ENCODE data around the gene GPR37L1.

The GPR37L1 gene

GRCh38 chr1:202122639-202123335 is at the start of gene GPR37L1:
TSS of gene GPR37L1 (plus strand) at chr1:202122917. CDS start at chr1:202122964, 47 bp downstream.
- DNase-seq, result no peak

DNA sequence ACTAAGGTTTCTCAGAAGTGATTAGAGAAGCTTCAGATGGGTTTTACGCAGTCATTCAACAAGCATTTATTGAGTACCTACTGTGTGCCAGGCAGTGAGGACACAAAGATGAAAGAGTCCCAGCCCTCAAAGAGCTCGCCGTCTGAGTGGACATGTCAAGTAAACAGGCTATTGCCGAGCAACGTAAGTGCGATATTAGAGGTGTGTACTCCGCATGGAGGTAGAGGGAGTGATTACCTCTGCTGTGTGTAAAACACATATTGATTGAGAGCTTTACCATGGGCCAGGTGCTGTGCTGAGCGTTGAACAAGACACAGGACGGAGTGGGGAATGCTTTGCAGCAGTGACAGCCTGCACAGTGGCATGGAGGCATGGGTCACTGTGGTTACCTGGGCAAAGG is 49.5 kb upstream of the GPR37L1 start:
- no peak for DNase-seq

- DNase-seq, result no peak
Measured at GRCh38 chr1:202074985-202075384, 47.7 kb upstream of the GPR37L1 start.

DNA sequence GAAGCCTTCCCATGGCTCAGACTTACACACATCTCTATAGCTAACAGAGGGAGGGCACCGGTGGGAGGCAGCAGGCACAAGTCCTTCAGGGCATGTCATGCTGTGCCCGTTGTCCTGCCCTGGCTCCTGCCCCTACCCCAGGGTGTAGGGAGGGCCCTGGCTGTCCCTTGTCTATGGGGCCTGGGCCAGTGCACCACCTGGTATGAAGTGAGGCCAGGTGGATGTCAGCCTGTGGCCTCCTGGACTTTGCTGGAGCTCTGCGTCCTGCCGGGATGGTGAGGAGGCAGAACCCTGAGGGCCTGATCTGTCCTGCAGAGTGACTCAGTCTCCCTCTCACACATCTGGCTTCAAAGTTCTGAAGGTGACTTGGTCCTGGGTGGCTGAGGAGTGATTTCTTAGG is 47.3 kb upstream of the GPR37L1 start:
- DNase-seq, result no peak

- DNase-seq, result no peak
Measured at GRCh38 chr1:202076050-202076511, 46.6 kb upstream of the GPR37L1 start.

DNA sequence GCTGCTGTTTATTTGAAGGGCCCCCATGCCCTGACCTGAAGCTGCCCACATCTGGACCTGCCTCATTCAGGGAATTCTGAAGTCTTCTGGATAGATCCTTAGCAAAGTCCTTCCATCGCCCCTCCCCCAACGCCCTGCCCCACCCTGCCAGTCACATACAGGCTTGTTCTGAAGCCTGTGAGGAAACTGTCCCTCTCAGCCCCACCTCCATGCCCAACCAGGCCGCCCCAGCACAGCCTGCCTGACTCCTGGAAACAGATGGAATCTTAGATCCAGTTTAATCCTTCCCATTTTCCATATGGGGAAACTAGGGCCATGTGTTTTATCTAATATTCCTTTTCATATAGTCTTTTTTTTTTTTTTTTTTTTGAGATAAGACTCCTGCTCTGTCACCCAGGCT is 44.5 kb upstream of the GPR37L1 start:
- no peak for DNase-seq

DNA sequence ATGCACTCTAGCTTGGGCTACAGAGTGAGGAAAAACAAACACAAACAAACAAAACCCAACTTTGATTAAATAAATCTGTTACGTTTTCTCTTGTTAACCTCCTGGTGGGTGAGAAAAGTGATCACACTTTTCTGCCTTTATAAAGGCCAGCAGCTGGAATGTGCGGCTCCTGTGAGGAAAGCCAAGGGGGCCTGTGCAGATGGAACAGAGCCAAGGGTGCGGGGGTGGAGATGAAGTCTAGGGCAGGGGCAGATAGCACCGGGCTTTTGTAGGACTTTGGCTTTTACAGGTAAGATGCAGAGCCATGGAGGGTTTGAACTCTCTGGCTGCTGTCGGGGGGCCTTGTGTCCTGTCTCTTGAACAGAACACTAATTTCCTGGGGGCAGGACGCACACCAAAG is 40.7 kb upstream of the GPR37L1 start:
- DNase-seq, result no peak

GRCh38 chr1:202084791-202085681 is 37.7 kb upstream of the GPR37L1 start:
- DNase-seq, result no peak

DNA sequence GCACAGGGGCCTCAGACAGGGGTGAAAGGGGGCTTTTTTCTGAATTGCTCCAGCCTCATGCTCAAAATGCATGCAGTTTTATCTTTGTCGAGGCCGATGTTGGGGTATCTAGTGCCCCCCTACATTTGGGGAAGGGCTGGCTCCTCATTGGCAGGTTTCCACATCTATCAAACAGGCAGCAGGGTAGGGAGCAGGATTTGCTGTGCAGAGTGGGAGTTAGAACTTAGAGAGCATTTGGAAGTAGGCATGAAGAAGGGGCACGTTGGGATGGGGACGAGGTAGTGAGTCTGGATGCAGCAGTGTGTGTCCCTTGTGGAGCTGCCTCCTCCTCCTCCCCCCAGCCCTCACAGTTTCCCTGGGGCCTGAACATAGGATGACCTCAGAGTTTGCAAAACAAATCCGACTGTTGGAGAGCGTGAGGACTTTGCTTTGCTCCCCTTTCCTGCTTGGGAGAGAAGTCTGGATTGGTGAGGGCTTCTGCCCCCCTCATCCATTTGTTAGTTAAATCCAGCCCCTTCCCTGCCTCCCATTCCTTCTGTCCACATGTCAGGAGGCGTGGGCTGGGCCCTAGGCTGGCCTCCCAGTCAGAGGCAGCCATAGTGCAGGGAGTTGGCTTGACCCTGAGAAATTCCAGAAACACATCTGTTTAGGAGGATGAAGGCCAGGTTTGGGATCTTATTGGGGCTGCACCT is 36.9 kb upstream of the GPR37L1 start:
- DNase-seq, result no peak

DNA sequence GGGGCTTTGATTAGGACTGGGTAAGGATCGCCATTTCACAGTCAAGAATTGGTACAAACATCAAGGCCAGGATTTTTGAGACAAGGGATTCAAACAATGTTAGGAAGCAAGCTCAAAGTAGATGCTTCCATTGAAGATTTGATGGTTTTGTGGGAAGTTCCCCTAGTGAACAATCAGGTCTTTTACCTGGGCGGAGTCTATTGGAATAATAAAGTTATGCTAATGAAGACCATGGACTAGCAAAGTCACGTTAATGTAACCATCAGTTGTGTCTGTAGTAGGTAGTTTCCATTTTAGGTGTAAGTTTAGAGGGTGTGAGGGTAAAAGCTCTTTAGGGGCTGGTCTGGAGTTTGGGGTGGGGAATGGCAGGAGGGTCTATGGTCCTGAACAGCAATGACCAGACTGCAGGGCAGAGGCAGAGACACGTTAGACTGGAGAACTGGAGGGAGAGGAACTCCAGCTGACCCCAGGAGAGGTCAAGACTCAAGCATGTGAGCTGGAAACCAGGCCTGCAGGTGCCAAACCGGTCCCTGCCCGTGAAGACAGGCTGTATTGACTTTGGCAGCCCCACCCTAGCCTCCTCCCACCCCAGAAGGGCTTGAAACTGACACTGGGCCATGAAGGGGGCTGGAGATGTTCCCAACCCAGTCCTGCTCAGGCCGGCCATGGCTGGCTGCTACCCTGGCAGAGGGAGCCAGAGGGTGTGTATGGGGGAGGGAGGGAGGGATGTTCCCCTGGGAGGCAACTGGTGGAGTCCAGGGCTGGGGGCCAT is 36.0 kb upstream of the GPR37L1 start:
- no peak for DNase-seq

DNA sequence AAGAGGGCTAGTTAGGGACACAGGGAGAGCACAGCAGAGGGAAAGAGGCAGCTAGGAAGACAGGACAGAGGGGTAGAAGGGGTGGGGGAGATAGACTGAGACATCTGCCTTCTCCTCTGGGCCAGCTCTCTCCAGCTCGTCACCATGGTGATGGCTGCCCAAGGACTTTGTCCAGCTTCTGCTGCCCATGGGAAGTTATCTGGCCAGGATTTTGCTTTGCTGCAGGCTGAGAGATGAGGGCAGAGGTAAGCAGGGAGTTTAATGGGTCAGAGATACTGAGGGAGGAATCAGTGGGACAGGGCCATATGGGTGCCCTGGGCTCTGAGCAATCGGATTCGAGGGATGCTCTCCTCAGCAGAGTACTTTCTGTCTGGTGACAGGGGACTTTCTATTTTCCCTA is 34.5 kb upstream of the GPR37L1 start:
- DNase-seq, result no peak

DNA sequence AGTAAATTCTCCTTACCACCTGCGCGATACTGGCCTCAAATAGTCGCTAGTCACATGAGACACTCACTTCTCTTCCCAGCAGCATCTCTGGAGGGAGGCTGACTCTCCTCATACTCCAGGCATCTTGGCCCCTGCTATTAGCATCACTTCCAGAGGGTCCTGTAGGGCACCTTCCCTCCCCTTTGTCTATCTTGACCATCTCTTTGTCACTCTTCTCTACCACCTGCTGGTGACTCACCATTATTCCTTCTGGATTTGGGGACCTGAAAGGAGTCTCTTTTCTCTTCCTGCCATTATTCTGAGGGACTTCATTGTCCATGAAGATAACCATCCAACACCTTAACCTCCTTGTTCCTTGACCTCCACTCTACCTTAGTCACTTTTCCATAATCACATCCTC is 31.7 kb upstream of the GPR37L1 start:
- DNase-seq, result no peak

DNA sequence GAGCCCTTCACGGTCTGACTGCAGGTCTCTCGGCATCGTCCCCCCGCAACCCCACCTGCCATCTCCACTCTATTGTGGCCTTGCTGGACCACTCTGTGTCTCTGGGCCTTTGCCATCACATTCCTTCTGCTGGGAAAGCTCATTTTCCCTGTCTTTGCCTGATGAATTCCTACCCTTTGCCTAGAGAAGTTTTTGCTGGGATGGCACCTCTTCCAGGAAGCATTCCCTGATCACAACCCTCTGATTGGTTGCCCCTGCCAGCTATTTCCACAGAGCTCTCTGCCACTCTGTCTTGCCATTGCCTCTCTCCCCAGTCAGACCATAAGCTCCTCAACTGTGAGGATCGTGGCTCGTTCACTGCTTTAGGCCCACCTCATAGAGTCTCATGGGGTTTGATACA is 28.9 kb upstream of the GPR37L1 start:
- DNase-seq, result no peak

GRCh38 chr1:202101184-202101583 is 21.5 kb upstream of the GPR37L1 start:
- DNase-seq, result no peak

DNA sequence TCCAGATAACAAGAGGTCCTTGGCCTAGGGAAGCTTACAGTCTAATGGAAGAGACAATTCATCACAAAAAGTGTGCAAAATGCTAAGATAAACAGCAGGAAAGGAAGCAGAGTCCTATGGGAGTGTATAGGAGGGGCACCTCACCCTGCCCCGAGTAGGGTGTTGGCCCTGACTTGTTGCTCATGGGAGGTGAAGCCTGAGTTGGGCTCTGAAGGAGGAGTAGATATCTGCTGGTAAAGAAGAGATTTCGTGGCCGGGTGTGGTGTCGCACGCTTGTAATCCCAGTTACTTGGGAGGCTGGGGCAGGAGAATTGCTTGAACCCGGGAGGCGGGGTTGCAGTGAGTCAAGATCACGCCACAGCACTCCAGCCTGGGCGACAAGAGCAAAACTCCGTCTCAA is 18.6 kb upstream of the GPR37L1 start:
- DNase-seq, result no peak

DNA sequence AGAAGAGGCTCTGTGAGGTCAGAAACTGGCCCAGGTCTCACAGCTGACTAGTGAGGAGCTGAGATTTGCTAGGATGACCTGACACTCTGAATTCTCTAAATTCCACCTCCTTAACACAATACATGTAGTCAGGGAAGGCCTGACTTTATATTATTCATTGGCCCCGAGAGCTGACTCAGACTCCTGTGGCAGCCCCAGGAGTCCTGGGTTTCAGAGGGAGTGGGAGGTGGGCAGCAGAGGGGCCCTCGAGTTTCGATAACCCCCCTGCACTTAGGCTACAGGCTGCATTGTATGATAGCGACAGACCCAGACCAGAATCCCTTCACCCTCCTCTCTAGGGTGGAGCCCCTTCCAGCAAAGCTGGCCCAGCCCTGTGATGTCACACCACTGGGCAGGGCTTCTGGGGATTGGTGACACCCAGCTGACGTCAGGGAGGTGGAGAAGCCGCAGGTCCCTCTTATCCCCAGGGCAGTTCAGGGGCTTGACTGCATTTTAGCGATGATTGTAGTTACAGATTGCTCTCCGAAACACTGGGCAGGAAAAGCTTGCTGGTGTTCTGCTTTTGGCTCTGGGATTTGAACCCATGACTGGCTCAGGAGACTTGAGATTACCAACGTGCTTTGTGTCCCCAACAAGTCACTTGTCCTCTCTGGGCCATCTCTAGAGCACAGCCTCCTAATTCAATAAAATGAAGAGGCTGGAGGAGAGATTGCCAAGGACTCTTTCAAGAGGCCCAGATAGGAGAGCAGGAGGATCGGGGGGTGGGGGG is 17.0 kb upstream of the GPR37L1 start:
- DNase-seq, result no peak

DNA sequence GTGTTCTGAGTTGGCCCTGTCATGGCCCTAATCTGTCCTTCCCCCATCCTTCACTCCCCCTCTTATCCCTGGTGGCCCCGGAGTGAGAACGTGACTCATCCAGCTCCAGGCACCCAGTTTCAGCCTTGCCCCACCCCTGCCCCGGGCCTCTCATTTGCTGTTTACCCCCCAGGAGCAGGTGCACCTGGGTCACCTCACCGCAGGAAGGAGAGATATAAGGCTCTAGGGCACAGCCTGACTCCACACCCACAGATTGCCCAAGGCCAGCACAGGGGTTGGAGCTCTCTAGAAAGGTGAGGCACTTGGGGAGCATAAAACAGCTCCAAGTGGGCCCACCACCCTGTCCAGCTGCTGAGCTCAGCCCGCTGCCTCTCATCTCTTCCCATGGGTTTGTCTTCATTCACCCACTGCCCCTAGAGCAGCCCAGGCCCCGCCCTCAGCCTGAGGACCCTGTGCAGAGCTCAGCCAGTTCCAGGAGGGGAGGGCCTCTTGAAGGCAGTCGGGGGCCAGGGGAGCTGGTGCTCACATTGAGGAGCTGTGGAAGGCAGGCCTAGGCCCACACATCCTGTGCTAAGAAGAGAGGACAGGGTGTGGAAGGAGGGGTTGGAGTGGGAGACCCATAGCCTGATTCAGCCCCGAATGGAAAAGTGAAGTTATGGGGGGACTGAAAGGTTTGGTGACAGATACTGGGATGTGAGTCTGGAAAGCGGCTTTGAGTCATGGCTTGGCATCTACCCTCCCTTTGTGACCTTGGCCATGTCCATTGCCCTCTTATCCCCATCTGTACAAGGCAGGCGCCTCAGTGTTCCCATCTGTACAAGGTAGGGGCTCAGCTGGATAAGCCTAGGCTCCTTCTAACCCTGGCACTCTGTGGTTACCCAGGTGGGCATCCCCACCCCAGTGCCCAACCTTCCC is 16.1 kb upstream of the GPR37L1 start:
- no peak for DNase-seq

DNA sequence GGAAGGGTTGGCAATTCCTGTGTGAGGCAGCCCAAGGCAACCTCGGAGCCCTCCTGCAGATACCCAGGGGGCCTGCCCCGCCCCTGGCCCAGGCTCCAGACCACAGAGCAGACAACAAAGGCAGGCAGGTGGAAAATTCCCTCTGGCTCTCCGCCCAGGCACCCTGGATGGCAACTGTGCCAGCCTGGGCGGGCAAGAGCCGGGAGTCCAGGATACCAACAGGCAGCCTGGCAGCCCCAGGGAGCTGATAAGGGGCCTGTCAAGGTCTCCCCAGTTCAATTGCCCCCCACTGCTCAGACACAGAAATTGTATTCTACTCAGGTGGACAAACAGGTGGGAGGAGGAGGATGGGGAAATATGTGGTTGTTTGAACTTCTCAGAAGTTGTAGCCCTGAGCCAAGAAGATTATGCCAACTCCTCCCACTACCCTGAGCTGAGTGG is 15.4 kb upstream of the GPR37L1 start:
- DNase-seq, result no peak

- DNase-seq, result no peak
Measured at GRCh38 chr1:202107801-202108731, 14.7 kb upstream of the GPR37L1 start.

GRCh38 chr1:202110977-202111376 is 11.7 kb upstream of the GPR37L1 start:
- DNase-seq, result no peak

All from NK-92 treated with Interleukin-12 subunit alpha and Interleukin-12 subunit beta, amount 100 ng/mL, for 24 hours (cell line).